ENCODE measurements around the gene TPSAB1.

The TPSAB1 gene

DNA sequence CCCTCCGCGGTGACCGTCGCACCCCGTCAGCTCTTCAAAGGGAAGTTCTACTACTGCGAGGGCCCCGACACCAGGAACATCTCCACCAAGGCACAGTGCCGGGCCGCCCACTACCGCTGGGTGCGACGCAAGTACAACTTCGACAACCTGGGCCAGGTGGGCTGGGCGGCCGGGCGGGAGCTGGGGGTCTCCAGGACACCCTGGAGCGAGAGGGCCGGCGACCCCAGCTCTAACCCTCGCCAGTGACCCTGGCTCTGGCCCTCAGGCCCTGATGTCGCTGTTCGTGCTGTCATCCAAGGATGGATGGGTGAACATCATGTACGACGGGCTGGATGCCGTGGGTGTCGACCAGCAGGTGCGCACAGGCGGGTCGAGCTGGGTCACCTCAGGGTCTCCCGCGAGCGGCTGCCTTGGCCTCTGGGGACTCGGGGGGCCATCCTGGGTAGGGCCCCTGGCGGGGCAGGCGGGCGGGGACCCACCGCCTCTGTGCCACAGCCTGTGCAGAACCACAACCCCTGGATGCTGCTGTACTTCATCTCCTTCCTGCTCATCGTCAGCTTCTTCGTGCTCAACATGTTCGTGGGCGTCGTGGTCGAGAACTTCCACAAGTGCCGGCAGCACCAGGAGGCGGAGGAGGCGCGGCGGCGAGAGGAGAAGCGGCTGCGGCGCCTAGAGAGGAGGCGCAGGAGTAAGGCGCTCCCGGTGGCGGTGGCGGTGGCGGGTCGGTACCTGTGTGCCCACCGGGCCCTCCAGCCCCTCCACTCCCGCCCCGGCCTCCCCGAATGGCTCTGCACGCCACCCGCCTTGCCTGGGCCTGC, 28.8 kb upstream of the TPSAB1 start:
- no peak for DNase-seq

DNA sequence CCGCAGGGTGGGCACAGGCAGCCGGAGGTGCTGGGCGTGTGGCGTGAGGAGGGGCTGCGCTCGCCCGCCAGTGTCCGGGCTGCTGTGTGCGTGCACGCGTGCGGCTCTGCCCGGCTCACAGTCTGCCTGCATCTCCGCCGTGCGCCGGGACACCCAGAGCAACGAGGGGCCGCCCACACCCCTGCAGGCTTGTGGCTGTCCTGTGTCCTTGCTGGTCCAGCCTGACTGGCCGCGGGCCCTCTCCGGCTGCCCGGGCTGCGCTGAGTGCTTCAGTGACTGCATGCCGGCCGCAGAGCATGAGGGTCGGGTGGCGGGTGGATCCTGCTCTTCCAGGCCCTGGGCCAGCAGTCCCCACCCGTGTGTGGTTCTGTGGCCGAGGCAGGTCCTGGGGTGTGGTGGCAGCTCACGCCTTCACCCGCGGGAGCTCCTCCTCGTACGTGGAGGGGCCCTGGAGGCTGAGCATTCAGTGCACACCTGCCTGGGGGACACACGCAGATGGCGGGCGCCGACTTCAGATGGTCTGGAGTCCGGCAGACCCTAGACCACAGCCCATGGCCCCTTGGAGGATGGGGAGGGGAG, 27.8 kb upstream of the TPSAB1 start:
- no peak for DNase-seq

DNA sequence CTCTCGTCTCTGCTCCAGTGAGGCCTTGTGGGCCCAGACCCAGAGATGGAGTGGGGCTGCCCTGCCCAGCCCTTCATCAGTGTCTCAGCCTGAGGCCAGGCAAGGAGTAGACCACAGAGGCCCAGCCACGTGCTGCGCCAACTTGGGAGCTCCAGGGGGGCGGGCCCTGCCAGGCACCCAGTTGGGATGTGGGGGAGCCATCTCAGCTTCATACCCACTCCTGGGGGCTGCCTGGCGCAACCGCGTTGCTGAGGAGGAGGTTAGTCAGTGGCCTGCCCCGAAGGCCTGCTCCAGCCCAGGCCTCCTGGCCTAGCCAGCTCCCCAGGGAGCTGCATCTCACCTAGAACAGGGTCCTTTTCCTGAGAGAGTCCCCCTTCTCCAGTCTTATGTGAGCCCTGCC, 27.3 kb upstream of the TPSAB1 start:
- no peak for DNase-seq

DNA sequence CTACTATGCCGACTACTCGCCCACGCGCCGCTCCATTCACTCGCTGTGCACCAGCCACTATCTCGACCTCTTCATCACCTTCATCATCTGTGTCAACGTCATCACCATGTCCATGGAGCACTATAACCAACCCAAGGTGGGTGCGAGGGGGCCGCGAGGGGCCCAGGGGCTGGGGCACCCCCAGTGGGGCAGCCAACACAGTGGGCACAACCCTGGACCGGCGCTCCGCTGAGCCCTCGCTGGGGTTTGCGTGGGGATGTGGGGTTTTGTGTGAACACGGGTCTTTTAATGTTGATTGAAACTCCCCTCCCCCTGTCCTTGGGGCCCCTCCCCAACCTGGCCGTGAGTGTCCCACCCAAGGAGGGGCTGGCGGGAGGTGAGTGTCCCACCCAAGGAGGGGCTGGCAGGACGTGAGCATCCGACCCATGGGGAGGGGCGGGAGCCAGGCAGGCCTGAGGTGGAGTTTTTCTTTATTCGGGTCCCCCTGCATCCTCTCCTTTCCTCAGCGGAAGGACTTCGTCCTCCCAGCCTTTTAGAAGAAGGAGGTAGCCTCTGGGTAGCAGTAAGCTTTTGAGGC, 26.6 kb upstream of the TPSAB1 start:
- no peak for DNase-seq

DNA sequence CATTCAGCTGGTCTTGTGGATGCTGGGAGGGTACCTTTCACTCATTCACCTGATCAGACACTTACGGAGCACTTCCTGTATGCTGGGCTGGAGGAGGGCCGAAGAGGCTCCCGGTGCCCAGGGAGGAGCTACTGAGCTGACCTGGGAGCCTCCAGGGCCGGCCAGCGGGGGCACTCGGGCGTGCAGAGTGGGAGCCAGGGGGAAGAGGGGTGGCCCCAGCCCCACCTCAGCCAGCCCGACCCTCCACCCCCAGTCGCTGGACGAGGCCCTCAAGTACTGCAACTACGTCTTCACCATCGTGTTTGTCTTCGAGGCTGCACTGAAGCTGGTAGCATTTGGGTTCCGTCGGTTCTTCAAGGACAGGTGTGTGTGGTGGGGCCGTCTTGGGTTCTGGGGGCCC, 25.8 kb upstream of the TPSAB1 start:
- DNase-seq, result no peak

DNA sequence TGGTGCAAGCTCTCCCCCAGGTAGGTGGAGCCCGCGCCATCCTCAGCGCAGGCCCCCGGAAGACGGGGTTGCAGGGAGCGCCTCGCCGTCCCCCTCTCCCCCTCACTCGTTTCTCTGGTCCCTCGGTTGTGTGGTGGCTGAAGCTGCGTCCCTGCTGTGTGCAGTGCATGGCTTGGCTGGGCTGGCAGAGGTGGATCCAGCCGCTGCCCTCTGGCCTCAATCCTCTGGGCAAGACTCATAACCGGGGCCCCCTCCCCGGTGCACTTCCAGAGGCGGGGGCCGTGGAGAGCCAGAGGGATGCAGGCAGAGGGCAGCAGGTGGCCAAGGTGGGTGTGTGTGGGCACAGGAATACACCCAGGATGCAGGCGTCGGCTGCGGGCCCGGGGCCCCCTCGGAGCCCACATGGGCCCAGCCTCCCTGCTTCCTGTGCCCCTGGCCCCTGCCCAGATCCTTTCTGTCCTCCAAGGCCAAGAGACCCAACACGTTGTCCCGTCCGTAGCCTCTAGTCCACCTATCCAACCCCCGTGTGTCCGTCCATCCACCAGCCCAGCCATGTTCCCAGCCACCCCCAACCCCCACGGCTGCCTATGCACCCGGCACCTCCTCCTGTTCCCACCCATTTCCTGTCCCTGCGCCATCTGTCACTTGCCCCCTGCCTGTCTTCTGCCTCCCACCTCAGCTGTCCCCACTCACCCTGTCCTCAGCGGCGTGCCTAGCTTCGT, 24.8 kb upstream of the TPSAB1 start:
- no peak for DNase-seq

DNA sequence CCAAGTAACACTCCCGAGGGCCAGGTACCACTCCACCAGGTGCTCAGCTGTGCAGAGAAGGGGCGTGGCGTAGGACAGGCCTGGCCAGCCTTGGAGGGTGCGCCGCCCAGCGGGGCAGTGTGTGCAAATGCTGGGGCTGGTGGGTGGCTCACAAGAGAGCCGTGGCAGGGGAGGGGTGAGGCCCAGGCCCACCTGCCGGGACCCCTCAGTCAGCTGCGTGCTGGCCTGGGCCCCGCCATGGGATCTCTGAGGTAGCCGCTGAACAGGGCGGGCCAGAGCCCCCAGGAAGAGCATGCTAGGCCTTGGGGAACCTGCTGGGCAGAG, 24.2 kb upstream of the TPSAB1 start:
- DNase-seq, result no peak

DNA sequence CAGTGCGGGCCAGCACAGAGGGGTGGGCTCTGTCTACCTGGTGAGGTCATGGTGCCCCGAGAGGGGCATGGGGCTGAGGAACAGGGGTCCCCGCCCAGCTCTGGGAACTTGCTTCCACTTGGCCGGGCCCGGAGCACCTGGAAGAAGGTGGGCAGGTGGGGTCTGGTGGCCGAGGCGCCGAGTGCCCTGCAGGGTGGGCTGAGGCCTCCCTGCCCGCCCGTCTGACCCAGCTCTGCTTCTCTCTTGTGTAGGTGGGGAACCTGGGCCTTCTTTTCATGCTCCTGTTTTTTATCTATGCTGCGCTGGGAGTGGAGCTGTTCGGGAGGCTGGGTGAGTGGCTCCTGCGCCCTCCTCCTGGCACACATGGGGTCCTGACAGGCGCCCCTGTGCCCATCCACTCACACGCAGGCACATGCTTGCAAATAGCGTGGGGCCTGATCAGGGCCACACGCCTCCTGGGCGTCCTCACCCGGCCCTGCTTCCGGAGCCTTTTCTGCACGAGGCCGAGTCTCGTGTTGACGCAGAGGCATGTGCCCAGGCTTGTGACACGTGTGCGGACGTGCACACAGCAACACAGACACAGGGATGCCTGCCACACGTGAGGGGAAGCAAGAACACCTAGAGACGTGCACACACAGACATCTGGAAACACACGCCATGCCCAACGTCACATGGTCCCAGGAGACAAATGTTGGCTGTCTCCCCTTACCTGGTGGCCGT, 23.7 kb upstream of the TPSAB1 start:
- no peak for DNase-seq

DNA sequence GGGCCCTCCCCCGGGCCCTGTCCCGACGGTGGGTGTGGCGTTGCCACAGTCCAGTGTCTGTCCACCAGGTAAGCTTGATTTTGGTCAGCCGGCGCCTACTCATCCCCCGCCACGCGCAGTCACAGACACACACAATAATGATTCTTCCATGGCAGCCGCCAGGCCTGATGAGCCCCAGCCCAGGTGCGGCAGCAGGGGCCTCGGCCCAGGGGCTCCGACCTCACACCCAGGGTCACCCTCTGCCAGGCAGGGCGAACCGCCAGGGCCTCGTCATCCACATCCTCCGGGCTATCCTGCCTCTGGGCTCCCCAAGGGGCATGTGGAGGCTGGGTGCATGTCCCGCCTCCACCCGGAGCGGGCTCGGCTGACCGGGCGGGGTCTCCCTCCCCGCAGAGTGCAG, 23.0 kb upstream of the TPSAB1 start:
- no peak for DNase-seq

DNA sequence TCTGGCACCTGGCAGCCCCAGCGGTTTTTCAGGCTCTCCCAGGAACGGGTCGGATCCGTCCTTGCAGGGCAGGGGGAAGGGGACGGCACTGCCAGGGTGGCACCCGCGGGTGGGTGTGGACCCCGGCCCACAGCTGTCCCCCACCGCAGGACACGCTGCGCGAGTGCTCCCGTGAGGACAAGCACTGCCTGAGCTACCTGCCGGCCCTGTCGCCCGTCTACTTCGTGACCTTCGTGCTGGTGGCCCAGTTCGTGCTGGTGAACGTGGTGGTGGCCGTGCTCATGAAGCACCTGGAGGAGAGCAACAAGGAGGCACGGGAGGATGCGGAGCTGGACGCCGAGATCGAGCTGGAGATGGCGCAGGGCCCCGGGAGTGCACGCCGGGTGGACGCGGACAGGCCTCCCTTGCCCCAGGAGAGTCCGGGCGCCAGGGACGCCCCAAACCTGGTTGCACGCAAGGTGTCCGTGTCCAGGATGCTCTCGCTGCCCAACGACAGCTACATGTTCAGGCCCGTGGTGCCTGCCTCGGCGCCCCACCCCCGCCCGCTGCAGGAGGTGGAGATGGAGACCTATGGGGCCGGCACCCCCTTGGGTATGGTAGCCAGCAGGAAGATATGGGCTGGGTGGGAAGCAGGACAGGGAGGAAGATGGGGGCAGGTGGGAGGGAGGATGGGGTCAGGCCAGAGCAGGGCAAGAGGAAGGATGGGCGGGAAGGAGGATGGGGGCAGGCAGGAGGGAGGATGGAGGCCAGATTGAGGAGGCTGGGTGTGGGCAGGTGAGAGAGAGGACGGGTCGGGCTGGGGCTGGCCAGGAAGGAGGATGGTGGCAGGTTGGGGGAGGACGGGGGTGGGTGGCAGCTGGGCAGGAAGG, 22.2 kb upstream of the TPSAB1 start:
- no peak for DNase-seq

DNA sequence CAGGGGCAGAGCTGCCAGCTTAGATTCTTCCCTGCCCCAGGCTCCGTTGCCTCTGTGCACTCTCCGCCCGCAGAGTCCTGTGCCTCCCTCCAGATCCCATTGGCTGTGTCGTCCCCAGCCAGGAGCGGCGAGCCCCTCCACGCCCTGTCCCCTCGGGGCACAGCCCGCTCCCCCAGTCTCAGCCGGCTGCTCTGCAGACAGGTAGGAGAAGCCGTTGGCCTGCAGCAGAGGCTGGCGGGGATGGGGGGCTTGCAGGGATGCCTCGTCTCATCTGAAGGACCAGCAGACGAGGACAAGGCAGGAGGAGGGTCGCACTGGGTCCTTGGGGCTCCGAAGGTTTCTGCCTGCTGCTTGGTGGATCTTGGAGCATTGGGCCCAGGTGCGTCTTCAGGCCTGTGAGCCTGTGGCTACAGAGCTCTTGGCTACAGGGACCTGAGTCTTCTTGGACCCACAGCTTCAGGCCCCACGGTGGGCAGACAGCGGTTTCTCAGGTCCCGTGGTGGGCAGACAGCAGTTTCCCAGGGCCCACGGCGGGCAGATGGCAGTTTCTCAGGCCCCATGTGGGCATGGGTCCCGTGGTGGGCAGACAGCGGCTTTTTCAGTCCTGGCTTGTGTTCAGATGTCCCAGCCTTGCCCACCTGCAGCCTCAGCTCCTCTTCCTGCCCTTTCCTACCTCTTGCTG, 21.4 kb upstream of the TPSAB1 start:
- no peak for DNase-seq

DNA sequence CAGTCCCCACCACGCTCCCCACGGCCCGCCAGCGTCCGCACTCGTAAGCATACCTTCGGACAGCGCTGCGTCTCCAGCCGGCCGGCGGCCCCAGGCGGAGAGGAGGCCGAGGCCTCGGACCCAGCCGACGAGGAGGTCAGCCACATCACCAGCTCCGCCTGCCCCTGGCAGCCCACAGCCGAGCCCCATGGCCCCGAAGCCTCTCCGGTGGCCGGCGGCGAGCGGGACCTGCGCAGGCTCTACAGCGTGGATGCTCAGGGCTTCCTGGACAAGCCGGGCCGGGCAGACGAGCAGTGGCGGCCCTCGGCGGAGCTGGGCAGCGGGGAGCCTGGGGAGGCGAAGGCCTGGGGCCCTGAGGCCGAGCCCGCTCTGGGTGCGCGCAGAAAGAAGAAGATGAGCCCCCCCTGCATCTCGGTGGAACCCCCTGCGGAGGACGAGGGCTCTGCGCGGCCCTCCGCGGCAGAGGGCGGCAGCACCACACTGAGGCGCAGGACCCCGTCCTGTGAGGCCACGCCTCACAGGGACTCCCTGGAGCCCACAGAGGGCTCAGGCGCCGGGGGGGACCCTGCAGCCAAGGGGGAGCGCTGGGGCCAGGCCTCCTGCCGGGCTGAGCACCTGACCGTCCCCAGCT, 20.3 kb upstream of the TPSAB1 start:
- DNase-seq, result no peak

DNA sequence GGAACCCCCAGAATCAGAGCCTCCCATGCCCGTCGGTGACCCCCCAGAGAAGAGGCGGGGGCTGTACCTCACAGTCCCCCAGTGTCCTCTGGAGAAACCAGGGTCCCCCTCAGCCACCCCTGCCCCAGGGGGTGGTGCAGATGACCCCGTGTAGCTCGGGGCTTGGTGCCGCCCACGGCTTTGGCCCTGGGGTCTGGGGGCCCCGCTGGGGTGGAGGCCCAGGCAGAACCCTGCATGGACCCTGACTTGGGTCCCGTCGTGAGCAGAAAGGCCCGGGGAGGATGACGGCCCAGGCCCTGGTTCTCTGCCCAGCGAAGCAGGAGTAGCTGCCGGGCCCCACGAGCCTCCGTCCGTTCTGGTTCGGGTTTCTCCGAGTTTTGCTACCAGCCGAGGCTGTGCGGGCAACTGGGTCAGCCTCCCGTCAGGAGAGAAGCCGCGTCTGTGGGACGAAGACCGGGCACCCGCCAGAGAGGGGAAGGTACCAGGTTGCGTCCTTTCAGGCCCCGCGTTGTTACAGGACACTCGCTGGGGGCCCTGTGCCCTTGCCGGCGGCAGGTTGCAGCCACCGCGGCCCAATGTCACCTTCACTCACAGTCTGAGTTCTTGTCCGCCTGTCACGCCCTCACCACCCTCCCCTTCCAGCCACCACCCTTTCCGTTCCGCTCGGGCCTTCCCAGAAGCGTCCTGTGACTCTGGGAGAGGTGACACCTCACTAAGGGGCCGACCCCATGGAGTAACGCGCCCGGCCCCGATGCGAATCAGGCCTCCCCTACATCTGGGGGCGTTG, 19.5 kb upstream of the TPSAB1 start:
- no peak for DNase-seq

DNA sequence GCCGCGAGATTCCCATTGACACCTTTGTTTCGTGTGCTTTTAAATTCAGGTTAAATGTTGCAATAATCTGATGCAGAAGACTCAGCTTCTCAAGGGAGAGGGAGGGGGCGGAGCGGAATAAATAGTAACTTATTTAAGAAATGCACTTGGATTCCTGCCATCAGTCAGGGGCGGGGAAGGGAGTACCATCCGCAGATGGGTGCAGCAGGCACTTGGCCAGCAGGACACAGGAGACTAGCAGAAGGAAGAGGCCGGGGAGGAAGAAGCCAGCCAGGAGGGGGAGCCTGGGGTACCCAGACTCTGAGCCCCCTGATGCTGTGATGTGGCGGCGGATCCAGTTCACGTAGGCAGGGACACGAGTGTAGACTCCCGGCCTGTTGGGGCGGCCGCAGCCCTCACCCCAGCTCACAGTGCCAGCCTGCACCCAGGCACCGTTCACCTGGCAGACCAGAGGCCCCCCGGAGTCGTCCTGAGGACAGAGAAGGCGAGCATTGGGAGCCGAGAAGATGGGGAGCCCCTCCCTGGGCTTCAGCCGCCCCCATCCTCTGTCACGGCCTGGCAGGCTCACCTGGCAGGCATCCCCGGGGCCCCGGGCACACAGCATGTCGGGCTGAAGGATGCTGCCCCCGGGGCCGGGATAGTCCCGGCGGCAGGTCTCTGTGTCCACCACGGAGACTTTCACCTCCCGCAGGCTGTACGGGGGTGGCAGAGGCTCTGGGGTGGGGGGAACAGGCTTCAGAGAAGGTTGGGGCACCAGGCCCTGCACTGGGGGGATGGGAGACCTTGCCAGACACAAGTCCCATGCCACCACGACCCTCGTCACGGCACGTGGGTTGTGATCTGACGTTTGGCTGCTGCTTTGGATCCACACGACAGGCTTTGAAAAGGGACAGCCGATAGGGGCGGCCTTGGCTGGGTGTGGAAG, 18.6 kb upstream of the TPSAB1 start:
- DNase-seq, result no peak

DNA sequence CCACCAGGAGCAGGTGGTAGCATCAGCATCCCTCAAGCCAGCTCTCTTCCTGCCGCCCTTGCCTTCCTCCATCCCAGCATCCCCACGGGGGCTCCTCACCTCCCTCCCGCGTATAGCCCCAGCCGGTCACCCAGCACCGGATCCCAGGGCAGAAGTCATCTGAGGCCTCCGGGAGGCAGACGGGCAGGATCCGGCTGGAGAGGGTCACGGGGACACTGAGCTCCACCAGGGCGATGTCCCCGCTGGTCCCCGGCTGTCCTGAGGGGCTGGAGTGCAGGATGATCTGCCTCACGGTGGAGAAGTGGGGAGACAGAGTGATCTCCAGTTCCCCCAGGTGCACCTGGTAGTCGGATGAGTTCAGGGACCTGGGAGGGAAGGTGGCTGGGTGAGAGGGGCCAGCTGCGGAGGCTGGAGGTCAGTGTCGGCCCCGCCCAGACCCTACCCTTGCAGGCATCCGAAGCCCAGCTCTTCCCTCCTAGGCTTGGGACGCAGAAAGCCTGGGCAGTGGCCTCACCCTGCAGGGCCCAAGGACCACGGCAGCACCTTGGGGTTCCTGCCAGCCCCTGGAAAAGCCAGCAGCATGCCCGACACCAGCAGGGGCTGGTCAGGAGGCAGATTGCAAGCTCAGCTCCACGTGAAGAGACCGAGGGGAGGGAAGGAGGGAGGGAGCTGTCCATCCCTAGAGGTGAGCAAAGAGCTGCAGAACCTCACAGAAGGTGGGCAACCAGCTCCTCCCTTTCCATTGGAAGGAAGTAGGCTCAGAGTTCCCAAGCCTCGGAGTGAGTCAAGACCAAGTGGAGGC, 17.8 kb upstream of the TPSAB1 start:
- DNase-seq, result no peak

DNA sequence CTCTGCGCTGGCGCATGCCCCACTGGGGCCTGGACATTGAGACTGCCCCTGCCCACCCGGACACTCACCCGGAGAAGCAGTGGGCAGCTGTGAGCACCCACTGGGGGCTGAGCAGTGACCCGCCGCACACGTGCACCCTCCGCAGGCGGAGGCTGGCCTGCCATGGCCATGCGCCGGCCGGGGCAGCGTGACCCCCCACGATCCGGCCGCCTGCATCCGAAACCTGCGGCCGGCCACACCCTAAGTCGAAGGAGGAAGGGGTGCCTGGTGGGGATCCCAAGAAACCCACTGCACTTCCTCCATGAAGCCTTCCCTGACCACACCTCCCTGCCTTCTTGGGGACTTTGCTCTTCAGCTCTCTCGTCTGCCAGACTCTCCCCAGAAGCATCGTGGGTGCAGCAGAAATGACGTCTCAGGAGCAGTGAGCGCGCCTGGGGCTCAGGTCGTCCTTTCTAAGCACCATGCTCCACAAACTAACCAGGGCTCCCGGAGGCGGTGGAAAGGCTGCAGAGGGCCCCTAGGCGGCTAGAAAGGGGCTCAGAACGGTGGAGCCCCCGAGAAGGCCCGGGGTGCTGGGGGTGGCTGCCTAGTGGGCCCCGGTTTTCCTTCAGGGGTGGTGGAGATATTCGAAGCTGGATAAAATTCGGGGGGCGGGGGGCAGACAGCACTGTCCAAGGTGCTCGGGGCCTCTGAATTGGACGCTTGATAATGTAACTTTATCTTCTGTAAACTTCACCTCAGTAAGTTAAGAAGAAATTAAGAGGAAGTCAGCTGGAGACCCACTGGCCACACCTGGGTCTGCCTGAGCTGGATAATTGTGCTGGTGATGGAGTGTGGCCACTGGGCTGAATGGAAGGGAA, 16.9 kb upstream of the TPSAB1 start:
- no peak for DNase-seq

DNA sequence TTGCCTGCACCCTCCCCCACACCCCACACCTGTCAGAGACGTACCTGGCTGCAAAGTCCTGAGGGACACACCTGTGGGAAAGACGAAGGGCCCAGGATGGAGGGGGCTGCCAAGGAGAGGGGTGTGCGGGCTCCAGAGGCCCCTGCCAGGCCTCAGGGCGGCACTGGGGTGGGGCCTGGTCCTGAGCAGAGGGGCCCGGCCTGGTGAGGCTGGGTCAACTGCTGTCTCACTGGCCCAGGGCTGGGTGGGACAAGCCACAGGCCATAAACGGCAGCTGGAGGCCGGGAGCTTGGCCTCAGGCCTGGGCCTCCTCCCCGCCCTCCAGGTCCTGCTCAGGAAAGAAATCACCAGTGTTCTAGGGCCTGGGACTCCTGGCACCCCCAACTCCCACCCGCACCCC, 15.9 kb upstream of the TPSAB1 start:
- no peak for DNase-seq
